ENCODE measurements around the gene GCM1.

GCM1 gene

DNA sequence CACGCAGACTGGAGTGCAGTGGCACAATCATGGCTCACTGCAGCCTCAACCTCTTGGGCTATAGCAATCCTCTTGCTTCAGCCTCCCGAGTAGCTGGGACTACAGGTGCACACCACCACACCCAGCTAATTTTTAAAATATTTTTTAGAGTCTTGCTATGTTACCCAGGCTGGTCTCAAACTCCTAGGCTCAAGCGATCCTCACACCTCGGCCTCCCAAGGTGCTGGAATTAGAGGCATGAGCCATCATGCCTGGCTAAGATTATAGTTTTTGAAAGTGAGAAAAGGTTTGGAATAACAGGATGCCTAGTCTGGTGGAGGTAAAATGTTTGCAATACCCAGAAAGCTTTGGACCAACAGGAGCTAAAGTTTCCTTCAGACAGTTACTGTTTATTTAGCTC is 23.4 kb downstream of the GCM1 start:
- Histone ChIP-seq H2AFZ (ENCODE audit: low read depth, low read length) (no peak overlapping the region), H3K23ac (ENCODE audit: low read length in 2 of 2) (no peak overlapping the region), H4K8ac (ENCODE audit: low read length) (no peak overlapping the region), H3K9me3 (ENCODE audit: control insufficient read depth, low read length) (no peaks in the 10 kb centered on the region), H2AK5ac (ENCODE audit: low read length, severe bottlenecking) (no peak overlapping the region), H3K27me3 (ENCODE audit: control insufficient read depth in 1 of 2, insufficient read depth in 1 of 2, low read length in 2 of 2) (peaks cover 0 to 19% of the 10 kb centered on the region in 2 experiments), H3K4me3 (ENCODE audit: insufficient read depth in 1 of 2, low read depth in 1 of 2, low read length in 2 of 2) (no peak overlapping the region), H2BK12ac (ENCODE audit: low read length in 2 of 2) (no peak overlapping the region), H3K18ac (ENCODE audit: low read depth in 1 of 2, low read length in 2 of 2) (no peak overlapping the region), H3K4me2 (ENCODE audit: low read length, poor library complexity, severe bottlenecking) (no peak overlapping the region), H3K27ac (ENCODE audit: low read length, poor library complexity, severe bottlenecking) (no peak overlapping the region), H3K9ac (ENCODE audit: low read length) (no peak overlapping the region), H2BK5ac (ENCODE audit: low read depth, low read length, poor library complexity, severe bottlenecking) (no peak overlapping the region), H2BK120ac (ENCODE audit: low read depth, low read length) (no peak overlapping the region), H3K14ac (ENCODE audit: low read length in 2 of 2) (no peak overlapping the region), H3K36me3 (ENCODE audit: control insufficient read depth in 1 of 2, insufficient read depth in 2 of 2, low read depth in 1 of 2, low read length in 2 of 2) (no peaks in the 10 kb centered on the region), H3K4ac (ENCODE audit: low read depth in 1 of 2, low read length in 2 of 2) (no peak overlapping the region), H3K4me1 (ENCODE audit: control insufficient read depth, insufficient read depth, low read depth, low read length) (peaks cover 4% of the 10 kb centered on the region), H4K91ac (ENCODE audit: low read length) (no peak overlapping the region), H3K79me1 (replicated peaks; ENCODE audit: low read length, poor library complexity, severe bottlenecking) (no peaks in the 10 kb centered on the region), H2BK15ac (ENCODE audit: low read depth, poor library complexity, severe bottlenecking) (no peak overlapping the region)
- 86% methylated on average over 4 of the region's 4 CpGs for WGBS
- DNase-seq: no peak

- Histone ChIP-seq H3K18ac (ENCODE audit: low read depth in 1 of 2, low read length in 2 of 2) (no peak overlapping the region), H3K4me1 (ENCODE audit: control insufficient read depth, insufficient read depth, low read depth, low read length) (peaks cover 7% of the 10 kb centered on the region)
- no peak for DNase-seq
Observed at GRCh38 chr6:53124131-53124800, 24.4 kb downstream of the GCM1 start.

GRCh38 chr6:53119772-53120409 is 28.8 kb downstream of the GCM1 start:
- Histone ChIP-seq H3K79me1 (replicated peaks; ENCODE audit: low read length, poor library complexity, severe bottlenecking) (no peaks in the 10 kb centered on the region), H3K4me2 (ENCODE audit: low read length, poor library complexity, severe bottlenecking) (no peak overlapping the region), H3K14ac (ENCODE audit: low read length in 2 of 2) (peak overlapping the region in 1 of 2 experiments; percentile 87), H3K18ac (ENCODE audit: low read depth in 1 of 2, low read length in 2 of 2) (peak overlapping the region; percentile 73 to 86), H2BK12ac (ENCODE audit: low read length in 2 of 2) (peak overlapping the region in 1 of 2 experiments; percentile 51), H2BK5ac (ENCODE audit: low read depth, low read length, poor library complexity, severe bottlenecking) (no peak overlapping the region), H3K4ac (ENCODE audit: low read depth in 1 of 2, low read length in 2 of 2) (no peak overlapping the region), H2AFZ (ENCODE audit: low read depth, low read length) (no peak overlapping the region), H3K36me3 (ENCODE audit: control insufficient read depth in 1 of 2, insufficient read depth in 2 of 2, low read depth in 1 of 2, low read length in 2 of 2) (no peaks in the 10 kb centered on the region), H3K4me1 (ENCODE audit: control insufficient read depth, insufficient read depth, low read depth, low read length) (peaks cover 3% of the 10 kb centered on the region), H2BK15ac (ENCODE audit: low read depth, poor library complexity, severe bottlenecking) (no peak overlapping the region), H3K27me3 (ENCODE audit: control insufficient read depth in 1 of 2, insufficient read depth in 1 of 2, low read length in 2 of 2) (no peaks in the 10 kb centered on the region), H4K91ac (ENCODE audit: low read length) (no peak overlapping the region), H3K9me3 (ENCODE audit: control insufficient read depth, low read length) (peaks cover 2% of the 10 kb centered on the region), H3K4me3 (ENCODE audit: insufficient read depth in 1 of 2, low read depth in 1 of 2, low read length in 2 of 2) (no peak overlapping the region), H3K27ac (ENCODE audit: low read length, poor library complexity, severe bottlenecking) (no peak overlapping the region), H3K9ac (ENCODE audit: low read length) (peak overlapping the region; percentile 66), H2BK120ac (ENCODE audit: low read depth, low read length) (no peak overlapping the region), H3K23ac (ENCODE audit: low read length in 2 of 2) (no peak overlapping the region), H2AK5ac (ENCODE audit: low read length, severe bottlenecking) (no peak overlapping the region), H4K8ac (ENCODE audit: low read length) (peak overlapping the region; percentile 4)
- DNase-seq: peak; percentile 89
- 0% methylated on average over 3 of the region's 4 CpGs for WGBS

More at GRCh38 chr6:53124131-53124800, 24.4 kb downstream of the GCM1 start:
- Histone ChIP-seq H3K23ac (ENCODE audit: low read length in 2 of 2) (no peak overlapping the region), H4K8ac (ENCODE audit: low read length) (no peak overlapping the region), H2BK15ac (ENCODE audit: low read depth, poor library complexity, severe bottlenecking) (no peak overlapping the region), H4K91ac (ENCODE audit: low read length) (no peak overlapping the region), H2BK5ac (ENCODE audit: low read depth, low read length, poor library complexity, severe bottlenecking) (no peak overlapping the region), H3K27ac (ENCODE audit: low read length, poor library complexity, severe bottlenecking) (no peak overlapping the region), H3K4me2 (ENCODE audit: low read length, poor library complexity, severe bottlenecking) (no peak overlapping the region), H3K9me3 (ENCODE audit: control insufficient read depth, low read length) (no peaks in the 10 kb centered on the region), H3K27me3 (ENCODE audit: control insufficient read depth in 1 of 2, insufficient read depth in 1 of 2, low read length in 2 of 2) (peaks cover 0 to 15% of the 10 kb centered on the region in 2 experiments), H3K79me1 (replicated peaks; ENCODE audit: low read length, poor library complexity, severe bottlenecking) (no peaks in the 10 kb centered on the region), H2BK120ac (ENCODE audit: low read depth, low read length) (no peak overlapping the region), H3K4me3 (ENCODE audit: insufficient read depth in 1 of 2, low read depth in 1 of 2, low read length in 2 of 2) (no peak overlapping the region), H3K14ac (ENCODE audit: low read length in 2 of 2) (no peak overlapping the region), H2AFZ (ENCODE audit: low read depth, low read length) (no peak overlapping the region), H2AK5ac (ENCODE audit: low read length, severe bottlenecking) (no peak overlapping the region), H3K4ac (ENCODE audit: low read depth in 1 of 2, low read length in 2 of 2) (no peak overlapping the region), H3K36me3 (ENCODE audit: control insufficient read depth in 1 of 2, insufficient read depth in 2 of 2, low read depth in 1 of 2, low read length in 2 of 2) (no peaks in the 10 kb centered on the region), H2BK12ac (ENCODE audit: low read length in 2 of 2) (no peak overlapping the region), H3K9ac (ENCODE audit: low read length) (no peak overlapping the region)
- WGBS: 96% methylated on average over 10 of the region's 10 CpGs

DNA sequence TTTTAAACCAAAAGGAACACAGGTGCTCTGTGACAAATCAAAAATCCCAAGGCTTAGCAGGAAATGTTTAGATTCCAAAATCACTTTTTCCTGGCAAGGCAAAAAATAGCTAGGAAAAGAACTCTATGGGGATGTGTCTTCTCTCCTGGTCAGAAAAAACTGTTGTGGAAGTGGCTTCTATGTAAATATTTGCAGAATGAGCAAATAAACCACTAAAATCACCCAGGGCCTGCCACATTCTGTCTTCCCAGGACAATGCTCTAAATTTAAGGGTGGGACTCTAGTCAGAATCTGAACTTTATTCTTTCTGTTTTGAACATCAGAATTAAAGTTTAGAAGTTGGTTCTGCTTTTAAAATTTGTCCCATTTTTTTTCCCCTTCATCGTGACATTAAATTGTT is 29.3 kb downstream of the GCM1 start:
- H3K36me3 ChIP-seq (ENCODE audit: control insufficient read depth in 1 of 2, insufficient read depth in 2 of 2, low read depth in 1 of 2, low read length in 2 of 2): no peaks in the 10 kb centered on the region
- H3K4me1 ChIP-seq (ENCODE audit: control insufficient read depth, insufficient read depth, low read depth, low read length): peaks cover 3% of the 10 kb centered on the region
- no peak overlapping the region for H4K8ac ChIP-seq (ENCODE audit: low read length)
- H3K9me3 ChIP-seq (ENCODE audit: control insufficient read depth, low read length): peaks cover 3% of the 10 kb centered on the region
- no peak overlapping the region for H2BK12ac ChIP-seq (ENCODE audit: low read length in 2 of 2)
- no peak overlapping the region for H2BK15ac ChIP-seq (ENCODE audit: low read depth, poor library complexity, severe bottlenecking)
- no peaks in the 10 kb centered on the region for H3K27me3 ChIP-seq (ENCODE audit: control insufficient read depth in 1 of 2, insufficient read depth in 1 of 2, low read length in 2 of 2)
- no peak overlapping the region for H2BK5ac ChIP-seq (ENCODE audit: low read depth, low read length, poor library complexity, severe bottlenecking)
- no peak overlapping the region for H3K23ac ChIP-seq (ENCODE audit: low read length in 2 of 2)
- H3K9ac ChIP-seq (ENCODE audit: low read length): peak overlapping the region; percentile 66
- H3K4me3 ChIP-seq (ENCODE audit: insufficient read depth in 1 of 2, low read depth in 1 of 2, low read length in 2 of 2): no peak overlapping the region
- no peak overlapping the region for H3K27ac ChIP-seq (ENCODE audit: low read length, poor library complexity, severe bottlenecking)
- H2AFZ ChIP-seq (ENCODE audit: low read depth, low read length): no peak overlapping the region
- no peak overlapping the region for H3K4me2 ChIP-seq (ENCODE audit: low read length, poor library complexity, severe bottlenecking)
- no peak overlapping the region for H3K4ac ChIP-seq (ENCODE audit: low read depth in 1 of 2, low read length in 2 of 2)
- 62% methylated on average over 1 of the region's 1 CpG for WGBS
- H3K18ac ChIP-seq (ENCODE audit: low read depth in 1 of 2, low read length in 2 of 2): no peak overlapping the region
- no peak overlapping the region for H4K91ac ChIP-seq (ENCODE audit: low read length)
- no peaks in the 10 kb centered on the region for H3K79me1 ChIP-seq (replicated peaks; ENCODE audit: low read length, poor library complexity, severe bottlenecking)
- peak; percentile 71 for DNase-seq
- H2BK120ac ChIP-seq (ENCODE audit: low read depth, low read length): no peak overlapping the region
- H3K14ac ChIP-seq (ENCODE audit: low read length in 2 of 2): no peak overlapping the region
- no peak overlapping the region for H2AK5ac ChIP-seq (ENCODE audit: low read length, severe bottlenecking)

All from mesenchymal stem cell (in vitro differentiated cells and primary cell).